Smooth muscle cell (in vitro differentiated cells): ENCODE measurements around the gene NKX2-4. TPM values are rescaled to one million over a fixed set of nuclear protein-coding genes. Genes with fewer than 3 reads are reported as not detected.

Experiments used
- DNase-seq: peaks from one replicate; lab custom pipeline; 2025; ENCODE audit not compliant: unreplicated experiment; lab: John Stamatoyannopoulos, UW
- H2AFZ ChIP-seq: fragments of 200-600 bp; sonication (generic); 2 replicates; pipeline ENCODE4 v1.6.0; 2016; ENCODE audit warnings: antibody characterized with exemption, low read depth, mild to moderate bottlenecking
- H3F3A ChIP-seq: fragments of 200-600 bp; sonication (generic); 2 replicates; pipeline ENCODE4 v1.6.0; 2017; ENCODE audit warnings: antibody characterized with exemption, low read depth
- H3K27ac ChIP-seq: fragments of 200-600 bp; sonication (generic); 2 replicates; pipeline ENCODE4 v1.5.1; 2016; ENCODE audit warnings: low read depth, mild to moderate bottlenecking
- H3K27me3 ChIP-seq: fragments of 200-600 bp; sonication (generic); 2 replicates; pipeline ENCODE4 v1.6.1; 2016; ENCODE audit warnings: low read depth, mild to moderate bottlenecking
- H3K36me3 ChIP-seq: fragments of 200-600 bp; sonication (generic); 2 replicates; pipeline ENCODE4 v1.5.1; 2016; ENCODE audit warnings: low read depth
- H3K4me1 ChIP-seq: fragments of 200-600 bp; sonication (generic); 2 replicates; pipeline ENCODE4 v1.5.1; 2016; ENCODE audit warnings: low read depth
- H3K4me2 ChIP-seq: fragments of 200-600 bp; sonication (generic); 2 replicates; pipeline ENCODE4 v1.6.0; 2016; ENCODE audit warnings: mild to moderate bottlenecking
- H3K4me3 ChIP-seq: fragments of 200-600 bp; sonication (generic); 2 replicates; pipeline ENCODE4 v1.5.1; 2016; ENCODE audit warnings: mild to moderate bottlenecking
- H3K79me2 ChIP-seq: fragments of 200-600 bp; sonication (generic); 2 replicates; pipeline ENCODE4 v1.6.0; 2016; ENCODE audit warnings: low read depth, mild to moderate bottlenecking
- H3K9ac ChIP-seq: fragments of 200-600 bp; sonication (generic); 2 replicates; pipeline ENCODE4 v1.6.0; 2016; ENCODE audit warnings: low read depth
- H3K9me3 ChIP-seq: fragments of 200-600 bp; sonication (generic); replicated peaks from 2 replicates; pipeline ENCODE4 v1.5.1; 2016; ENCODE audit warnings: low read depth
- H4K20me1 ChIP-seq: fragments of 200-600 bp; sonication (generic); 2 replicates; pipeline ENCODE4 v1.6.0; 2016; ENCODE audit warnings: low read depth
- WGBS: methylation state at CpG from one replicate; pipeline ENCODE4 v1.1.7; 2016; ENCODE audit warnings: low lambda C conversion rate; 5-methylcytosine and 5-hydroxymethylcytosine counted together
- polyA plus RNA-seq: library from polyadenylated mRNA; unstranded; fragments of >200 nt; fragmentation: Nextera tagmentation; extraction: Ambion mirVana; gene quantifications from 2 replicates; pipeline ENCODE4 v1.2.1, GENCODE V29; 2016
- total RNA-seq: library from RNA; depleted of rRNA; stranded (reverse); fragments of >200 nt; gene quantifications from 2 replicates; pipeline ENCODE4 v1.2.3, GENCODE V29; 2014
- TF ChIP-seq, protein P1 (sequence below): fragments of 200-600 bp; sonication (generic); IDR thresholded peaks from 2 replicates; pipeline ENCODE4 v1.5.1; 2017; ENCODE audit warnings: borderline replicate concordance, mild to moderate bottlenecking, antibody characterized with exemption; ENCODE audit not compliant: insufficient read depth, poor library complexity, severe bottlenecking

NKX2-4 gene
- total and polyA plus RNA-seq, 2 experiments from 2014 or later = not detected

DNA sequence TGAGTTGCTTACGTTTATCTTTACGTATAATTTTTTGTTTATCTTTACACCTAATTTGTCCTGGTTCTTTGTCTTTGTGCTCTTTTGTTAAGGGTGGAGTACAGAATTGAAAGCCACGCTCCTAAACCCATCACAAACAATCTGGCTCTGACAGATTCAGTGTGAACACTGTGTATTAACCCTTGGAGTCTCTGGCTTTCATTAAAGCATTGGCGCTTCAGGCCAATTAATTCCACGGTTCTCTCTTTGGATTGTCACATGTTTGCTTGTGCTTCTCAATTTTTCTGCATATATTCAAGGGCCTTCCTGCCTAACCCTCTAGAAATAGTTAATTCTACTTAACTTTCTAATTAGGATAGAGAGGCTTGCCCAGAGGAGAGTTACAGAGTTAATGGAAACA, 38.6 kb downstream of the NKX2-4 start:
- H3K4me1 ChIP-seq = no peaks in the 10 kb centered on the region
- no peak overlapping the region for H3K27ac ChIP-seq
- no peaks in the 10 kb centered on the region for H3K79me2 ChIP-seq
- DNase-seq = no peak
- TF ChIP-seq, protein P1, sequence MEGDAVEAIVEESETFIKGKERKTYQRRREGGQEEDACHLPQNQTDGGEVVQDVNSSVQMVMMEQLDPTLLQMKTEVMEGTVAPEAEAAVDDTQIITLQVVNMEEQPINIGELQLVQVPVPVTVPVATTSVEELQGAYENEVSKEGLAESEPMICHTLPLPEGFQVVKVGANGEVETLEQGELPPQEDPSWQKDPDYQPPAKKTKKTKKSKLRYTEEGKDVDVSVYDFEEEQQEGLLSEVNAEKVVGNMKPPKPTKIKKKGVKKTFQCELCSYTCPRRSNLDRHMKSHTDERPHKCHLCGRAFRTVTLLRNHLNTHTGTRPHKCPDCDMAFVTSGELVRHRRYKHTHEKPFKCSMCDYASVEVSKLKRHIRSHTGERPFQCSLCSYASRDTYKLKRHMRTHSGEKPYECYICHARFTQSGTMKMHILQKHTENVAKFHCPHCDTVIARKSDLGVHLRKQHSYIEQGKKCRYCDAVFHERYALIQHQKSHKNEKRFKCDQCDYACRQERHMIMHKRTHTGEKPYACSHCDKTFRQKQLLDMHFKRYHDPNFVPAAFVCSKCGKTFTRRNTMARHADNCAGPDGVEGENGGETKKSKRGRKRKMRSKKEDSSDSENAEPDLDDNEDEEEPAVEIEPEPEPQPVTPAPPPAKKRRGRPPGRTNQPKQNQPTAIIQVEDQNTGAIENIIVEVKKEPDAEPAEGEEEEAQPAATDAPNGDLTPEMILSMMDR = no peak
- no peak overlapping the region for H3K4me3 ChIP-seq
- H3K9me3 ChIP-seq = no peaks in the 10 kb centered on the region
- H3K36me3 ChIP-seq = peaks cover 24% of the 10 kb centered on the region
- no peaks in the 10 kb centered on the region for H3K27me3 ChIP-seq
- no peaks in the 10 kb centered on the region for H3F3A ChIP-seq
- H3K9ac ChIP-seq = no peak overlapping the region
- 96% methylated on average over 5 of the region's 5 CpGs for WGBS
- H4K20me1 ChIP-seq = peaks cover 26% of the 10 kb centered on the region
- H2AFZ ChIP-seq = no peak overlapping the region
- H3K4me2 ChIP-seq = no peak overlapping the region

DNA sequence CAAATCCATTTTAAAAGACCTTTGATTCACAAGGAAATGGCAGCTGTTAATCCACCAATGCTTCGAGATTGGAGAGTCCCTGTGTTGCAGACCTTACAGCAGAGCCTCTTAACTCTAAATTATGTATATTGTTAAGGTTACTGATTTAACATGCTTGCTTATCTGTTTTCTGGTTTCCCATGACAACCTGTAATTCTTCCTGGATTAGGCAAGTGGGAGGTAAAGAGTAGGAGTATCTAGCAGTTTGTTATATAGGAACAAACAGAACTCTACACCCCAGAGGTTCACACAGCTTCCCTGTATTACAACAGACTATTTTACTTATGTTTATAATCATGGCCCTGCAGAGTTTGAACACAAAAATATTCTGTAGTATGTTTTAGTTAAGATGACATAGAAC, 39.5 kb downstream of the NKX2-4 start:
- Histone ChIP-seq H3K36me3 (peaks cover 24% of the 10 kb centered on the region), H3K4me1 (no peaks in the 10 kb centered on the region), H3K27me3 (no peaks in the 10 kb centered on the region), H3K27ac (no peak overlapping the region), H3F3A (no peaks in the 10 kb centered on the region), H3K79me2 (no peaks in the 10 kb centered on the region), H3K9ac (no peak overlapping the region), H3K4me2 (no peak overlapping the region), H3K9me3 (no peaks in the 10 kb centered on the region), H4K20me1 (peaks cover 33% of the 10 kb centered on the region), H3K4me3 (no peak overlapping the region), H2AFZ (no peak overlapping the region)
- DNase-seq = no peak
- TF ChIP-seq, protein P1 = no peak
- WGBS = 96% methylated on average over 1 of the region's 1 CpG

DNA sequence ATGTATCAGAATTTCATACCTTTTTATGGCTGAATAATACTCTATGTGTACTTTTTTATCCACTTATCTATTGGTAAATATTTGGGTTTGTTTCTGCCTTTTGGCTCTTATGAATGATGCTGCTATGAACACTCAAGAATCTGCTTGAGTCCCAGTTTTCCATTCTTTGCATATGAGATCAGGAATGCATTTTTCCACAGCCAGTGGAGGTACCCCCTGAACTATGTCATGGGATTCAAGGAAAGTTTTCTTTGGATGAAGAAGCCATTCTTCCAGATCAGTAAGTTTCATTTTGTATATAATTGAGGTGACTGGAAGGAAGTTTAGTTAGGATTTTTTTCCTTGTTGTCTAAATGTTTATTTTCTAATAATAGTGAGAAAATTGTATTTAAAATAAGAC, 40.9 kb downstream of the NKX2-4 start:
- Histone ChIP-seq H3K27ac (no peak overlapping the region), H3K9ac (no peak overlapping the region), H4K20me1 (peaks cover 30% of the 10 kb centered on the region), H3K4me2 (no peak overlapping the region), H3K36me3 (peaks cover 13% of the 10 kb centered on the region), H3K79me2 (peaks cover 5% of the 10 kb centered on the region), H3F3A (no peaks in the 10 kb centered on the region), H2AFZ (no peak overlapping the region), H3K9me3 (no peaks in the 10 kb centered on the region), H3K27me3 (no peaks in the 10 kb centered on the region), H3K4me3 (no peak overlapping the region), H3K4me1 (no peaks in the 10 kb centered on the region)
- no peak for DNase-seq
- TF ChIP-seq, protein P1 = no peak

DNA sequence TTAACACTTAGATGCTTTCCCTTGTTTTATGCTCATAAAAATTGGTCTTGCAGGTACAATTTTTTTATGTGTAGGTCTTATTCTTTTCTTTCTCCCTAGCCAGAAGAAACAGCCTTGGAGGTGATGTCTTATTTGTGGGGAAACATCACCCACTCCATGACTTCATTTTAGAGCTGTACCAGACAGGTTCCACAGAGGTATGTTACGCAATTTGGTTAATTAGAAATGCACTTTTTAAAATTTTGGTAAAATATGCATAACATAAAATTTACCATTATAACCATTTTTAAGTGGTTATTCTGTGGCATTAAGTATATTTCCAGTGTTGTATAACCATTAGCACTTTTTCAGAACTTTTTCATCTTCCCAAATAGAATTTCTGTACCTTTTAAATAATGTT, 41.3 kb downstream of the NKX2-4 start:
- 3% methylated on average over 1 of the region's 1 CpG for WGBS
- peaks cover 13% of the 10 kb centered on the region for H3K36me3 ChIP-seq
- TF ChIP-seq, protein P1 = no peak
- no peaks in the 10 kb centered on the region for H3F3A ChIP-seq
- no peak overlapping the region for H3K9ac ChIP-seq
- no peak for DNase-seq
- H3K9me3 ChIP-seq = no peaks in the 10 kb centered on the region
- no peak overlapping the region for H3K4me2 ChIP-seq
- H2AFZ ChIP-seq = no peak overlapping the region
- no peaks in the 10 kb centered on the region for H3K27me3 ChIP-seq
- H3K79me2 ChIP-seq = peaks cover 6% of the 10 kb centered on the region
- H4K20me1 ChIP-seq = peaks cover 27% of the 10 kb centered on the region
- H3K27ac ChIP-seq = no peak overlapping the region
- H3K4me3 ChIP-seq = no peak overlapping the region
- no peaks in the 10 kb centered on the region for H3K4me1 ChIP-seq
